Upper lobe of right lung (tissue), 1 donor: ENCODE data around the gene GCK. TPM values are rescaled to one million over a fixed set of nuclear protein-coding genes. Genes with fewer than 3 reads are reported as not detected.

Experiments
- ATAC-seq: fragments of 200-7000 bp; cut with Tn5 transposase; one replicate; pipeline ENCODE4 v1.9.1; 2020; ENCODE audit warnings: mild to moderate bottlenecking, moderate library complexity
- DNase-seq: peaks from one replicate; pipeline ENCODE4 v3.0.0-alpha.2; 2020
- H3K27ac ChIP-seq: fragments of 200-600 bp; one replicate; pipeline ENCODE4 v1.8.0; 2022
- H3K27me3 ChIP-seq: fragments of 200-600 bp; one replicate; pipeline ENCODE4 v1.8.0; 2022; ENCODE audit warnings: mild to moderate bottlenecking
- H3K36me3 ChIP-seq: fragments of 200-600 bp; one replicate; pipeline ENCODE4 v1.8.0; 2022
- H3K4me1 ChIP-seq: fragments of 200-600 bp; one replicate; pipeline ENCODE4 v1.8.0; 2022
- H3K4me3 ChIP-seq: fragments of 200-600 bp; one replicate; pipeline ENCODE4 v1.8.0; 2022; ENCODE audit warnings: mild to moderate bottlenecking
- H3K9me3 ChIP-seq: fragments of 200-600 bp; one replicate; pipeline ENCODE4 v1.8.0; 2022
- intact Hi-C: fragments of 100-400 bp; cut with DNase I; formaldehyde crosslinking; loops from one replicate; pipeline ENCODE4 v1.11.0; 2022
- total RNA-seq: library from RNA; stranded (reverse); fragmentation: NEBNext Ultra II Directional; extraction: Animal tissue kit (Norgen Biotek cat#: 25700); gene quantifications from one replicate; pipeline ENCODE4 v1.2.1, GENCODE V29; 2021
- TF ChIP-seq, protein P1 (sequence below): fragments of 200-600 bp; IDR thresholded peaks from one replicate; pipeline ENCODE4 v1.8.0; 2022; ENCODE audit warnings: antibody characterized with exemption
- donor health status: DM: no; HTN: yes; CAD: no; lungs with severe emphysema.

GCK gene
- total RNA-seq, 1 donor from 2014 or later = 0.23 TPM

DNA sequence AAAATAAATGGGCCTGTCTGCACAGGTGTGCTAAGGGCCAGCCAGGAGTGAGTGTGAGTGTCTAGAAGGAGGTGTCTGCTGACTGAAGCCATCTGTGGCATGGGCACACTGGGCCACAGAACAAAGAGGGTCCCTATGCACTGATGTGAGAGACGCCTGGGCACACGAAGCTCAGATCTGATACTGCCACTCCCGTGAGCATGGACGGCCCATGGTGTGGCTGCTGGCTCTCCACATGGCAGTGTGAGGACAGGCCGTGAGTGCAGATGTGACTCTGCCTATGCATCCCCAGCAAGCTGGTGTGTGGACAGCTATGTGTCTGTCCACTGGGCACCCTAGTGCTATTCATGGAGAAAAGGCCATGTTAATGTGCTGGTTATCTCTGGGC is 35.3 kb downstream of the GCK start:
- TF ChIP-seq, protein P1, sequence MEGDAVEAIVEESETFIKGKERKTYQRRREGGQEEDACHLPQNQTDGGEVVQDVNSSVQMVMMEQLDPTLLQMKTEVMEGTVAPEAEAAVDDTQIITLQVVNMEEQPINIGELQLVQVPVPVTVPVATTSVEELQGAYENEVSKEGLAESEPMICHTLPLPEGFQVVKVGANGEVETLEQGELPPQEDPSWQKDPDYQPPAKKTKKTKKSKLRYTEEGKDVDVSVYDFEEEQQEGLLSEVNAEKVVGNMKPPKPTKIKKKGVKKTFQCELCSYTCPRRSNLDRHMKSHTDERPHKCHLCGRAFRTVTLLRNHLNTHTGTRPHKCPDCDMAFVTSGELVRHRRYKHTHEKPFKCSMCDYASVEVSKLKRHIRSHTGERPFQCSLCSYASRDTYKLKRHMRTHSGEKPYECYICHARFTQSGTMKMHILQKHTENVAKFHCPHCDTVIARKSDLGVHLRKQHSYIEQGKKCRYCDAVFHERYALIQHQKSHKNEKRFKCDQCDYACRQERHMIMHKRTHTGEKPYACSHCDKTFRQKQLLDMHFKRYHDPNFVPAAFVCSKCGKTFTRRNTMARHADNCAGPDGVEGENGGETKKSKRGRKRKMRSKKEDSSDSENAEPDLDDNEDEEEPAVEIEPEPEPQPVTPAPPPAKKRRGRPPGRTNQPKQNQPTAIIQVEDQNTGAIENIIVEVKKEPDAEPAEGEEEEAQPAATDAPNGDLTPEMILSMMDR = no peak
- intact Hi-C loops = no loop called here
- H3K9me3 ChIP-seq = no peaks in the 10 kb centered on the region
- no peaks in the 10 kb centered on the region for H3K36me3 ChIP-seq
- H3K27me3 ChIP-seq = no peaks in the 10 kb centered on the region
- ATAC-seq = no peak
- H3K27ac ChIP-seq = no peak overlapping the region
- no peak for DNase-seq
- H3K4me1 ChIP-seq = no peaks in the 10 kb centered on the region
- no peak overlapping the region for H3K4me3 ChIP-seq

DNA sequence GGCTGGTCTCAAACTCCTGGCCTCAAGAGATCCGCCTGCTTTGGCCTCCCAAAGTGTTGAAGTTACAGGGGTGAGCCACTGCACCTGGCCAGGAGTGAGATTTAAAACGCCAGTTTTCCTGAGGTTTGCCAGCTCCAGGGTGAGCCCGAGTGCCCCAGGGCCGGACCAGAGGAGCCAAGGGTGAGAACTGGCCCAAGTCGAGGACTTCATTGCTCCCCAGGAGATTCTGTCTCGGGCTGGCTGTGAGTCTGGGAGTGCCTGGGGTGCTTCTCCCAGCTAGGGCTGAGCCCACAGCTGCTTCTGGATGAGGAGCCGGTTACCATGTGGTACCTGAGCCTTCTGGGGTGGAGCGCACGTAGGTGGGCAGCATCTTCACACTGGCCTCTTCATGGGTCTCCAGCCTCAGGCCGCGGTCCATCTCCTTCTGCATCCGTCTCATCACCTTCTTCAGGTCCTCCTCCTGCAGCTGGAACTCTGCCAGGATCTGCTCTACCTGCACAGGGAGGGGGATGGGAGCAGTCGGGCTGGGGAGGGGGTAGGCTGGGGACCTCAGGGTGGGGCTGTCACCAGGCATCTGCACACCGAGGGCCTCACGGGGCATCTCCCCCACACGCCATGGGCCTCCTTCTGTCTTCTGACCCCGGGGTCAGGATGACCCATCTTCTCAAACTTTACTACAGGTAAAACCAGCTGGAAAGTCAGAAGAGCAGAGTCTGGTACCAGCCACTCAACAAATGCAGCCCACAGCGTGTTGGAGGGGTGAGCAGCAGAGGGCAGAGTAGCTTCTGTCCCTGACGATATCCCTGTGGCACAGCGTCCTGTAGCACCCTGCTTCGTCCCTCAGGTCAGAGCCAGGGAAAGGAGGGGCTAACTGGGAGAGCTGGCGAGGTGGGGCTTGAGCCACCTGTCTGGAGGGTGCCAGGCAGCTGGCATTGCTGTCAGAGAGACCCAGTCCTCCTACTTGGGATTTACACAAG is 36.0 kb downstream of the GCK start:
- Histone ChIP-seq H3K27me3 (no peaks in the 10 kb centered on the region), H3K36me3 (no peaks in the 10 kb centered on the region), H3K27ac (no peak overlapping the region), H3K4me1 (no peaks in the 10 kb centered on the region), H3K9me3 (no peaks in the 10 kb centered on the region), H3K4me3 (no peak overlapping the region)
- ATAC-seq (no peak), DNase-seq (no peak)
- intact Hi-C loops = no loop called here
- TF ChIP-seq, protein P1 = no peak

DNA sequence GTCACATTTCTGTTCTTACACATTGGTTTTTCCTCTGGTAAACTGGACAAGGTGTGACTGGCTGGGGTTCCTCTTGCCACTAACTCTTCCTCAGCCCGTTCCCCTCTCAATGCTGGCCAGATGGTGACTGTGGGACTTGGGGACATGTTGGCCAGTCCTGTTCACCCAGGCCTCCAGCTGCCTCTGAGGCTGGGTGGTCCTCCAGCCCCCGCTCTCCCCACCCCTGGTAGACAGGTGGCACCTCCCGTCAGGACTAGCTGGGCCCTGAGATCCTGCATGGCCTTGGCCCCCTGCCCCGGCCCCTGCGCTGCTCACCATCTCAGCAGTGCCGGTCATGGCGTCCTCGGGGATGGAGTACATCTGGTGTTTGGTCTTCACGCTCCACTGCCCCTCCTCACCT is 37.3 kb downstream of the GCK start:
- DNase-seq = no peak

DNA sequence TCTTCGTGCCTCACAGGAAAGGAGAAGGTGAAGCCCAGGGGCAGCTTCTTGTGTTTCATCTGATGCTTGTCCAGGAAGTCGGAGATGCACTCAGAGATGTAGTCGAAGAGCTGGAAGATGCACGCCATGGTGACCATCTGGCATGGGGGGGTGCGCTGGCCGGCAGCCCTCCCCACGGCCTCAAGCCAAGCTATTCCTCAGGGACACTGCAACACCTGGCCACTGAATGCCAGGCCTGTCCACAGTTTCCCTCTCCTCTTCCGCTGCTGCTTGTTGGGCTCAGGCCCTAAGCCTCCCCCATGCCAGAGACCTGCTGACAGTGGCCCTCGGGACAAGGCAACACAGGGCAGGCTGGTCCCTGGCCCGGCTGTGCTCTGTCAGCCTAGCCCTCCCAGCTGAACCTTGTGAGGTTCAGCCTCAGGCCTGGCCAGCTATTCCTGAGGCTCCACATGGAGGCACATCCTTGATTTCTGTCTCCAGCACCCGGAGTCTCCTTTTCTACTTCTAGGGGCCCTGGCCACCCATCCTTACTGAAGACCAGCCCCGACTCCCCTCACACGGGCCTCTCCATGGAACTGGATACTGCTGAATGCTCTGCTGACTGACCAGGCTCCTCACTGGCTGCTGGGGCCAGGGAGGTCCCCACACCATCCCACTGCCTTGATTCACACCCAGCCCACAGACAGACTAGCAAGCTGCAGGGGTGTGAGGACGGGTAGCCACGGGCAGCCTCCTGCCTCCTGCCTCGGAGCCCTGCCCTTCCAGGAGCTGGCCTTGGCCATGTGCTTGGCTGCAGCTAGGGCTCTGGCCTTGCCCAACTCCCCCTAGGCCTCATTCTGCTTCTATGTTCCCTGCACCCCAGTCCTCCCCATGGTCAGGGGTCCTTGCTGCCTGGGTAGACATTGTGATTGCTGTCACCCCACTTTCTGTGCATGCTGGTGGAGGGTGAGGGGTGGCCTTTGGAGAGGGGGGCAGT is 38.0 kb downstream of the GCK start:
- no peaks in the 10 kb centered on the region for H3K27me3 ChIP-seq
- no peak for DNase-seq
- intact Hi-C loops = no loop called here
- no peak overlapping the region for H3K27ac ChIP-seq
- no peaks in the 10 kb centered on the region for H3K4me1 ChIP-seq
- TF ChIP-seq, protein P1 = no peak
- ATAC-seq = no peak
- H3K4me3 ChIP-seq = no peak overlapping the region
- H3K9me3 ChIP-seq = no peaks in the 10 kb centered on the region
- H3K36me3 ChIP-seq = no peaks in the 10 kb centered on the region

More for the DNA sequence above, 37.3 kb downstream of the GCK start:
- H3K4me1 ChIP-seq = no peaks in the 10 kb centered on the region
- H3K27ac ChIP-seq = no peak overlapping the region
- no peaks in the 10 kb centered on the region for H3K9me3 ChIP-seq
- H3K27me3 ChIP-seq = no peaks in the 10 kb centered on the region
- no peak overlapping the region for H3K4me3 ChIP-seq
- intact Hi-C loops = no loop called here
- ATAC-seq = no peak
- TF ChIP-seq, protein P1 = no peak
- no peaks in the 10 kb centered on the region for H3K36me3 ChIP-seq

GRCh38 chr7:44150466-44150832 is 38.8 kb downstream of the GCK start:
- H3K27me3 ChIP-seq = peaks cover 5% of the 10 kb centered on the region
- DNase-seq = no peak
- no peak for ATAC-seq
- intact Hi-C loops = no loop called here
- no peaks in the 10 kb centered on the region for H3K9me3 ChIP-seq
- H3K36me3 ChIP-seq = no peaks in the 10 kb centered on the region
- H3K4me3 ChIP-seq = no peak overlapping the region
- TF ChIP-seq, protein P1 = no peak
- H3K27ac ChIP-seq = no peak overlapping the region
- H3K4me1 ChIP-seq = peaks cover 5% of the 10 kb centered on the region
